Measurements from ENCODE around the gene UGT8.

The UGT8 gene

DNA sequence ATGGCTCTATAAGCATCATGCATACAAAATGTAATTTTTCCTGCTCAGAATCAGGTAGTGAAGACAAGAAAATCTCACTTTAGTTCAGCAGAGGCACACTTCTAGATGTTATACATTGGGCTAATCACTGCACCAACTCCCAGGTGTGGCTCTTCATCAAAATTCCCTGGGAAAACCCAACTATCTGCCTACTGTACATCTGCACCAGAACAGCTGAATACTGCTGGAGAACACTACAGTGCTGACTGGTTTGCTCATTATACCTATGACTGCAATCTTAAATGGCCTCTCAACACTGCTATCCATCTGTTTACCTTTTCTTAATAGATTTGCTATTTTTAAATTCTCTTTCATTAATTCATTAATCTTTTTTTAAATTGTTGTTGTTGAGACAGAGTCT lies 92.0 kb downstream of the UGT8 start:
- DNase-seq (ENCODE audit: low read depth in 2 of 2) = no peak

DNA sequence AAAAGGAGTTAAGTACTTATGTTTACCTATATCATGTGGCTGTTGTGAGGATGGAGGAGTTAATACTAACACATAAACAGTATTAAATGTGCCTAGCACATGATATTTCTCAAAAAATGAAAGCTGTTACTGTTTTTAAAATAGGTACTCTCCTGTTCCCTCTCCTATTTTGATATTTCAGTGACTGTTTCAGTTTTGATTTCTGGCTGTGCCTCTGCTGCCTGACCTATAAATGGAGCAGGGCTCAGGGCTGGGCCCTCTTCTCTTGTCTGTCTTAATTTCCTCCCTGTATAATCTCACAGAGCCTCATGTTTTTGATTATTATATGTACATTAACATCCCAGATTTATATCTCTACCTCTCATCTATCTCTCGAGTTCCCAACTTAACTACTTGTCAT lies 93.3 kb downstream of the UGT8 start:
- DNase-seq (ENCODE audit: low read depth in 2 of 2) = no peak

DNA sequence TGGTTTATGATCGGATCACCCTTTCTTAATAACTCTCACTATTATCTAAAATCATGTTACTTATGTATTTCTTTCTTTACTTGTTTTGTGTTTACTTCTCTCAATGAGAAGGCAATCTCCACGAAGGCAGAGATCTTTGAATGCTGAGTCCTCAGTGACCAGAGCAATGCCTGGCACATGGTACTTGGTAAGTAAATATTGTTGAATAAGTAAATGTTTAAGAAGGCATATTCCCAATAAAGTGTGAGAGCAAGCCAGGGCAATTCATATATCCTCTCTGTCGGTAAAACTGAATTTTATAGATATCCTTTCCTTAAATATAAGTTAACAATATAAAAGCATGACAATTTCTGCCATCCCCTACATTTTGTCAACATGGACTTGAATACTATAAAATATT lies 94.4 kb downstream of the UGT8 start:
- no peak for DNase-seq (ENCODE audit: low read depth in 2 of 2)

DNA sequence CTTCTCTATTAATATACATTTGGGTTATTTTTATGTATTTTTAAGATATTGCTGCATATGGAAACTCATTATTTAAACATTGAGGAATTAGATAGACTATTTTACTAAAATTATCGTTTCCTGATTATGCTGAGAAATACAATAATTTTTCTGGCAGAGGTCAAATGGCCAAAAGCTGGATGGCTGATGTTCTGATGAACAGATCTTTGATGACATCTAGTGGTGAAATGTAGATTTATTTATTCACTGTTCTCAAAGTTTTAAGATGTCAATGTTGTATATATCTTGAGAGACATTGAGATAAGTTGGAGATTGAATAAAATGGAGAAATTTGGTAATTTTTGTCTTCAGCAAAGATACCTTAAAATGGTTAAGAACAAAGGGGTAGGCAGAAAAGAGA lies 96.2 kb downstream of the UGT8 start:
- no peak for DNase-seq (ENCODE audit: low read depth in 2 of 2)

DNA sequence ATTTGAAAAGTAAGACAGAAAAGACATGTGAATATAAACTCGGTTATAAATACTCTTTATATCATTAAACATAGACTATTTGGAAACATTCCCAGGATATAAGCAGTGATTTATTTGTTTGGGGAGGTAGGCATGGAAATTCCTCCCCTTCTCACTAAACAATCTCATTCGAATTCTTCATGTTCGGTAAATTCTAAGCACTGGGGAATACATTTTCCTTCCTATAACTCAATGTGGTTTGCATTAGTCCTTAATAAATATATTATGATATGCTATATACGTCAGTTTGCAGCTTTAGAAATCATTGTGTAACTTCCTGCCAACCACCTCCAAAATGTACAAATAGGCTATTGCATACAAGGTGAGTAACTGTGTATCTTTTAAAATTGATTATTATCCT lies 99.6 kb downstream of the UGT8 start:
- DNase-seq (ENCODE audit: low read depth in 2 of 2) = no peak

DNA sequence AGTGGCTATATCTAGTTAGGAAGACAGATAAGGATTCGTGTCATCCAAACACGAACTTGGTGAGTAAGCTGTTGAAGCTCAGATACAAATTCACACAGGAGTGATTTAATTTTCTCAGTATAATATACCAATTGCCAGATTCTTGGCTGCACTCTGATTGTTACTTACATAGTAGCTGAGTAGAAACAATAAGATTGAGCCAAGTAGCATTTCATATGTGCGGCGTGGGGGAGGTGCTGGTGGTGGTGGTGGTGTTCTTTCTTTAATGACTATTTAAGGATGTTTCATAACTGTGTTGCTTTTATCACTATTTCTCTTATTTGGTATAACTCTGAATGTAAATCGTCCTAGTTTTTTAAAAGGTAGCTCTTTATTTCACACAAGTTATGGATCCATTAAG lies 102.9 kb downstream of the UGT8 start:
- DNase-seq (ENCODE audit: low read depth in 2 of 2) = no peak

DNA sequence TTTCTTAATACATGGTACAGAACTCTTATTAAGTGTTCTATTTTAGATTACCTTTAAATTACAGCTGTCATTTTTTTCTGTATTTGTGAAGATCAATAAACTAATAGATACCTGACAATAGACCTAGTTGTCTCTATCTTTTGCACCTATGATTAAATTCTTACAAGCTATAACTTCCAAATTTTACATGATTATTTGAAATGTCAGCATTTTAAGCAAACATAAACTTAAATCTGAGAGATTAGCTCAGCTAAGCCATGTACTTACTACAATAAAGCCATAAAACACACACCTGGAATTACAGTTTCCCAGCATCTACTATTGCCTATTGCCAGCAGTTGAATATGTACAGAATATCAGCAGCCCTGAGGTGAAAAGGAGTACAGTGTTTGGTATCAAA lies 118.8 kb downstream of the UGT8 start:
- DNase-seq (ENCODE audit: low read depth in 2 of 2) = no peak

DNA sequence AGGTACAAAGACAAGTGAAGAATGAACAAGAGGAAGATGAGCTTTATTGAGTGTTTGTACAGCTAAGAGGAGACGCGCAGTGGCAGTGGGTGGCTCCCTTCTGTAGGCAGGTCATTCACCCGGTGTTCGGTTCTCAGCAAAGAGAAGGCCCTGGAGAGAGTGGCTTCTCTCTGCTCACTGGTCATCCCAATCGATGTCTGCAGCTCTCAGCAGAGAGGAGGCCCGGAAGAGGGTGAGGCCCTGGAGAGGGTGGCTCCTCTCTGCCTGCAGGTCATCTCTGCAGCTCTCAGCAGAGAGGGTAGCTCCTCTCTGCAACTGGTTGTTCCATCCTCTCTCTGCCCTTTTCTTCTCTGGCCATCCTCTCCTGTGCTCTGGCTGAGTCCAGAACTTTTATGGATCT lies 126.5 kb downstream of the UGT8 start:
- no peak for DNase-seq (ENCODE audit: low read depth in 2 of 2)

DNA sequence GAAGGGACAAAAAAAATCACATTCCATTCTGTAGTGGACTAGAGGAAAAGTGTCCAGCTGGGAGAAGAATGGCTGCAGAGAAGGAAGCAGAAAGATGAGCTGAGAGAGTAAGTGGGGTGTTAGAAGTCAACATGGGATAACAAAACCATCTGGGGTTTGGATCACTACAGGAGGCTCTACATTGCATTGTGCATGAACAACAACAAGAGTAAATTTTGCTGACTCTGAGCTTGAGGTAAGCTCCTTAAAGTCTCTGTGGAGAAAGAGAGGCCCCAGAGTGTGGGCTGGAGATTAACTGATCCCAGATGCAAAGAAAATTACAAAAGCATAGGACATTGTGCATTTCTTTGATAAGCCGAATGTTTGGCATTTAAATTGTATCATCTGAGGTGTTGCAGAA lies 128.9 kb downstream of the UGT8 start:
- DNase-seq (ENCODE audit: low read depth in 2 of 2) = no peak
